A673 (cell line): ENCODE measurements around the gene EI24. TPM values are rescaled to one million over a fixed set of nuclear protein-coding genes. Genes with fewer than 3 reads are reported as not detected.

ENCODE experiments used
- BruUV-seq: library from RNA; stranded (reverse); fragments of 400-500 nt; replicated peaks from 2 replicates; lab custom pipeline; 2021; lab: Mats Ljungman, UMichigan
- CTCF ChIA-PET: fragments of 300-600 bp; sonication (Branson Sonifier 250); formaldehyde crosslinking; loops from one replicate; lab custom pipeline; 2022; ENCODE audit warnings: antibody characterized with exemption; lab: Charles Lee
- POLR2A ChIA-PET: fragments of 300-600 bp; sonication (Branson Sonifier 250); formaldehyde crosslinking; loops from one replicate; lab custom pipeline; 2022; ENCODE audit warnings: antibody characterized with exemption; ENCODE audit not compliant: low non-redundant PET; lab: Charles Lee
- DNase-seq: peaks from one replicate; pipeline ENCODE4 v3.0.0-alpha.2; 2015; ENCODE audit warnings: low spot score
- H3K27ac ChIP-seq: fragments of 200-600 bp; sonication (generic); 2 replicates; pipeline ENCODE4 v1.5.1; 2016; ENCODE audit warnings: mixed run types, low read depth, mild to moderate bottlenecking, mixed read lengths, antibody characterized with exemption, low read length; ENCODE audit not compliant: poor library complexity, severe bottlenecking
- H3K27me3 ChIP-seq: fragments of 200-600 bp; sonication (generic); replicated peaks from 2 replicates; pipeline ENCODE4 v1.6.1; 2017; ENCODE audit warnings: mixed run types, low read depth, mild to moderate bottlenecking, mixed read lengths, antibody characterized with exemption, low read length; ENCODE audit not compliant: insufficient read depth, poor library complexity
- H3K36me3 ChIP-seq: fragments of 200-600 bp; sonication (generic); 2 replicates; pipeline ENCODE4 v1.6.1; 2016; ENCODE audit warnings: mixed run types, mild to moderate bottlenecking, mixed read lengths, antibody characterized with exemption, low read length; ENCODE audit not compliant: insufficient read depth, poor library complexity, severe bottlenecking
- H3K4me1 ChIP-seq: fragments of 200-600 bp; sonication (generic); 2 replicates; pipeline ENCODE4 v1.6.1; 2017; ENCODE audit warnings: mixed run types, mild to moderate bottlenecking, mixed read lengths, antibody characterized with exemption, low read length; ENCODE audit not compliant: insufficient read depth, poor library complexity, severe bottlenecking
- H3K4me3 ChIP-seq: fragments of 200-600 bp; sonication (generic); 2 replicates; pipeline ENCODE4 v1.5.1; 2016; ENCODE audit warnings: low read depth, mixed run types, mild to moderate bottlenecking, mixed read lengths, low read length; ENCODE audit not compliant: poor library complexity, severe bottlenecking
- H3K9me3 ChIP-seq: fragments of 200-600 bp; sonication (generic); 2 replicates; pipeline ENCODE4 v1.6.1; 2016; ENCODE audit warnings: mixed run types, low read depth, mild to moderate bottlenecking, mixed read lengths, antibody characterized with exemption, low read length; ENCODE audit not compliant: poor library complexity, severe bottlenecking
- CTCF ChIP-seq: fragments of 300-800, 200-600 bp; sonication (generic); conservative IDR thresholded peaks from 2 replicates; pipeline ENCODE4 v1.5.1; 2017; ENCODE audit warnings: low read depth, mild to moderate bottlenecking, antibody characterized with exemption, low read length, moderate library complexity, mixed read lengths
- EZH2 ChIP-seq: fragments of 200-600 bp; sonication (generic); IDR thresholded peaks from 2 replicates; pipeline ENCODE4 v1.6.1; 2017; ENCODE audit warnings: borderline replicate concordance, low read depth, mild to moderate bottlenecking, mixed read lengths, antibody characterized with exemption, low read length; ENCODE audit not compliant: poor library complexity, severe bottlenecking
- intact Hi-C: fragments of 100-400 bp; cut with micrococcal nuclease; formaldehyde crosslinking; loops from one replicate; pipeline ENCODE4 v1.10.0; 2022; ENCODE audit not compliant: unreplicated experiment
- total RNA-seq: library from RNA; stranded (reverse); gene quantifications from 2 replicates; pipeline ENCODE4 v1.2.3, GENCODE V29; 2021

The EI24 gene
- total RNA-seq, 1 experiment from 2014 or later = 161 TPM

- Histone ChIP-seq H3K27me3 (no peaks in the 10 kb centered on the region), H3K27ac (peak overlapping the region; percentile 90), H3K9me3 (no peaks in the 10 kb centered on the region), H3K4me1 (peaks cover 19% of the 10 kb centered on the region), H3K4me3 (peak overlapping the region; percentile 59), H3K36me3 (peaks cover 46% of the 10 kb centered on the region)
- ChIA-PET CTCF (no interaction called here), POLR2A (no interaction called here)
- no peak for TF ChIP-seq CTCF
- no peak for TF ChIP-seq EZH2
- no peak for DNase-seq
- intact Hi-C loops = loop anchor here (2.0 kb wide), 1 partner anchor 247 kb away; no protein-coding TSS in a partner anchor
- BruUV-seq = no TSS peak
These were observed 58.1 kb downstream of the EI24 start for GRCh38 chr11:125627236-125627910.

Other genes starting within 250 kb of the EI24 start
- 2.5 TPM in 2 replicates for gene FEZ1, start 73.2 kb upstream of the EI24 start, total RNA-seq
- 240 and 278 TPM in 2 replicates for gene STT3A, start 23.4 kb downstream of the EI24 start, total RNA-seq
- gene CHEK1, start 55.7 kb downstream of the EI24 start, total RNA-seq = 135 and 146 TPM in 2 replicates
- gene ACRV1, start 111.4 kb downstream of the EI24 start, total RNA-seq = not detected in 2 replicates
- gene PATE1, start 176.8 kb downstream of the EI24 start, total RNA-seq = not detected in 2 replicates
- not detected in 2 replicates for gene PATE2, start 209.4 kb downstream of the EI24 start, total RNA-seq
- gene PATE3, start 218.7 kb downstream of the EI24 start, total RNA-seq = not detected in 2 replicates